Suppressor macrophage (primary cell): ENCODE data around the gene PPP4R4.

Experiments used
- DNase-seq, 4 experiments: peaks; one replicate each; pipeline ENCODE4 v3.0.0-alpha.2; 2020 to 2022
- total RNA-seq, 17 experiments: gene quantifications; one replicate each; lab custom pipeline; 2026; ENCODE audit warnings: mixed read lengths in 6 of 17, inconsistent platforms in 3 of 17; lab: John Stamatoyannopoulos, UW

The PPP4R4 gene
- 0 to 4.6 (median 0.04) reads per million in 17 experiments for total RNA-seq

GRCh38 chr14:94173885-94174603 lies at the start of gene PPP4R4:
Gene PPP4R4, plus strand, starts transcription at chr14:94174322. Its CDS starts 144 bp downstream, at chr14:94174466.
- DNase-seq, result peak; percentile 71 to 93 (median 85)

- no peak for DNase-seq
Measured at GRCh38 chr14:94124582-94125377, 49.3 kb upstream of the PPP4R4 start.

- DNase-seq, result no peak
Measured at GRCh38 chr14:94125659-94126418, 48.3 kb upstream of the PPP4R4 start.

- DNase-seq, result no peak
Measured at GRCh38 chr14:94126419-94126677, 47.8 kb upstream of the PPP4R4 start.

GRCh38 chr14:94126800-94127199 lies 47.3 kb upstream of the PPP4R4 start:
- no peak for DNase-seq

GRCh38 chr14:94127330-94127729 lies 46.8 kb upstream of the PPP4R4 start:
- no peak for DNase-seq

- no peak for DNase-seq
Measured at GRCh38 chr14:94128216-94128839, 45.8 kb upstream of the PPP4R4 start.

GRCh38 chr14:94129111-94129757 lies 44.9 kb upstream of the PPP4R4 start, which contains the start of gene IFI27L2:
Gene IFI27L2, minus strand, starts transcription at chr14:94129604. Its CDS starts 40 bp downstream, at chr14:94129564.
- peak; percentile 78 to 92 (median 87) for DNase-seq

GRCh38 chr14:94129758-94130414 lies 44.2 kb upstream of the PPP4R4 start:
- peak; percentile 64 to 78 (median 70) for DNase-seq

- DNase-seq, result peak; percentile 79 to 89 (median 83)
Measured at GRCh38 chr14:94132285-94132887, 41.7 kb upstream of the PPP4R4 start.

- no peak for DNase-seq
Measured at GRCh38 chr14:94135476-94135875, 38.6 kb upstream of the PPP4R4 start.

- peak; percentile 89 to 93 (median 92) for DNase-seq
Measured at GRCh38 chr14:94136575-94137331, 37.4 kb upstream of the PPP4R4 start.

- no peak for DNase-seq
Measured at GRCh38 chr14:94138251-94138650, 35.9 kb upstream of the PPP4R4 start.

GRCh38 chr14:94139006-94139405 lies 35.1 kb upstream of the PPP4R4 start:
- DNase-seq, result no peak

GRCh38 chr14:94139421-94139820 lies 34.7 kb upstream of the PPP4R4 start:
- DNase-seq, result no peak

GRCh38 chr14:94142247-94142646 lies 31.9 kb upstream of the PPP4R4 start:
- no peak for DNase-seq

GRCh38 chr14:94142836-94143235 lies 31.3 kb upstream of the PPP4R4 start:
- DNase-seq, result no peak

- no peak for DNase-seq
Measured at GRCh38 chr14:94143239-94143638, 30.9 kb upstream of the PPP4R4 start.

GRCh38 chr14:94143711-94144110 lies 30.4 kb upstream of the PPP4R4 start:
- DNase-seq, result no peak

GRCh38 chr14:94144765-94145164 lies 29.4 kb upstream of the PPP4R4 start:
- peak; percentile 33 to 68 (median 62) for DNase-seq
